ENCODE results near the gene HMG20A. TPM values are rescaled to one million over a fixed set of nuclear protein-coding genes. Genes with fewer than 3 reads are reported as not detected.

HMG20A gene
- total RNA-seq, 4 donors from 2014 or later = 38.4 to 122 (median 41.6) TPM

- TF ChIP-seq POLR2A (IDR thresholded peaks at IDR 0.05) (no peak), CTCF (IDR thresholded peaks at IDR 0.05) (no peak)
- no peaks in the 10 kb centered on the region for H3K27me3 ChIP-seq
- no peak overlapping the region for H3K27ac ChIP-seq
Measured at GRCh38 chr15:77464129-77464865, 43.6 kb downstream of the HMG20A start.

GRCh38 chr15:77466521-77466920, 45.8 kb downstream of the HMG20A start:
- Histone ChIP-seq H3K4me3 (no peak overlapping the region), H3K36me3 (peaks cover 0 to 57% (median 0%) of the 10 kb centered on the region in 3 donors), H3K9me3 (no peaks in the 10 kb centered on the region), H3K27me3 (no peaks in the 10 kb centered on the region), H3K27ac (no peak overlapping the region), H3K4me1 (no peaks in the 10 kb centered on the region)
- no peak for DNase-seq
- TF ChIP-seq CTCF (IDR thresholded peaks at IDR 0.05) (no peak), POLR2A (IDR thresholded peaks at IDR 0.05) (no peak)

More at GRCh38 chr15:77464129-77464865, 43.6 kb downstream of the HMG20A start:
- Histone ChIP-seq H3K9me3 (no peaks in the 10 kb centered on the region), H3K4me3 (no peak overlapping the region), H3K36me3 (peaks cover 0 to 49% (median 0%) of the 10 kb centered on the region in 3 donors), H3K4me1 (no peaks in the 10 kb centered on the region)
- no peak for DNase-seq

- TF ChIP-seq POLR2A (IDR thresholded peaks at IDR 0.05) = no peak
- no peak for TF ChIP-seq CTCF (IDR thresholded peaks at IDR 0.05)
- Histone ChIP-seq H3K9me3 (no peaks in the 10 kb centered on the region), H3K4me3 (no peak overlapping the region), H3K36me3 (peaks cover 0 to 77% (median 0%) of the 10 kb centered on the region in 3 donors), H3K27ac (no peak overlapping the region), H3K27me3 (no peaks in the 10 kb centered on the region), H3K4me1 (no peaks in the 10 kb centered on the region)
- no peak for DNase-seq
Measured at GRCh38 chr15:77468896-77469295, 48.2 kb downstream of the HMG20A start.

- no peak for DNase-seq
- no peaks in the 10 kb centered on the region for H3K4me1 ChIP-seq
- H3K27me3 ChIP-seq = no peaks in the 10 kb centered on the region
- H3K9me3 ChIP-seq = no peaks in the 10 kb centered on the region
- TF ChIP-seq CTCF (IDR thresholded peaks at IDR 0.05) = no peak
- TF ChIP-seq POLR2A (IDR thresholded peaks at IDR 0.05) = no peak
- H3K36me3 ChIP-seq = peaks cover 0 to 70% (median 0%) of the 10 kb centered on the region in 3 donors
- no peak overlapping the region for H3K27ac ChIP-seq
- H3K4me3 ChIP-seq = no peak overlapping the region
Measured at GRCh38 chr15:77470235-77470634, 49.5 kb downstream of the HMG20A start.

- Histone ChIP-seq H3K27me3 (no peaks in the 10 kb centered on the region), H3K36me3 (peaks cover 0 to 65% (median 0%) of the 10 kb centered on the region in 3 donors), H3K9me3 (no peaks in the 10 kb centered on the region), H3K4me1 (no peaks in the 10 kb centered on the region), H3K27ac (no peak overlapping the region), H3K4me3 (no peak overlapping the region)
- TF ChIP-seq POLR2A (IDR thresholded peaks at IDR 0.05) (no peak), CTCF (IDR thresholded peaks at IDR 0.05) (no peak)
- no peak for DNase-seq
Measured at GRCh38 chr15:77473328-77473727, 52.6 kb downstream of the HMG20A start.

Data from Peyer's patch (tissue), 4 donors.